AG09319 (cell line): ENCODE results near the gene ST6GALNAC4.

Experiments used
- DNase-seq: peaks from one replicate; pipeline ENCODE4 v3.0.0-alpha.2; 2010; ENCODE audit warnings: low read depth; ENCODE audit errors: extremely low read depth
- CTCF ChIP-seq: IDR thresholded peaks from 2 replicates; pipeline ENCODE4 v1.5.1; 2011; ENCODE audit warnings: low read depth, mild to moderate bottlenecking, inconsistent platforms, low read length, moderate library complexity

Gene ST6GALNAC4

GRCh38 chr9:127923771-127924170, 6.9 kb upstream of the ST6GALNAC4 start:
- peak; percentile 75 for DNase-seq
- TF ChIP-seq CTCF: no peak

GRCh38 chr9:127923046-127923445, 6.2 kb upstream of the ST6GALNAC4 start:
- no peak for DNase-seq
- no peak for TF ChIP-seq CTCF

- TF ChIP-seq CTCF: peak; percentile 81
- DNase-seq: no peak
Measured at GRCh38 chr9:127921557-127922120, 4.8 kb upstream of the ST6GALNAC4 start.

GRCh38 chr9:127920794-127921193, 4.0 kb upstream of the ST6GALNAC4 start:
- DNase-seq: no peak
- TF ChIP-seq CTCF: no peak

GRCh38 chr9:127919253-127919815, 2.5 kb upstream of the ST6GALNAC4 start:
- DNase-seq: peak; percentile 97
- TF ChIP-seq CTCF: no peak

GRCh38 chr9:127918183-127919107, 1.6 kb upstream of the ST6GALNAC4 start:
- no peak; the same call in 1 of the 2 replicates for TF ChIP-seq CTCF
- no peak for DNase-seq

GRCh38 chr9:127917603-127918002, 762 bp upstream of the ST6GALNAC4 start:
- TF ChIP-seq CTCF: no peak
- DNase-seq: no peak
